ENCODE data around the gene DALRD3.

DALRD3 gene

DNA sequence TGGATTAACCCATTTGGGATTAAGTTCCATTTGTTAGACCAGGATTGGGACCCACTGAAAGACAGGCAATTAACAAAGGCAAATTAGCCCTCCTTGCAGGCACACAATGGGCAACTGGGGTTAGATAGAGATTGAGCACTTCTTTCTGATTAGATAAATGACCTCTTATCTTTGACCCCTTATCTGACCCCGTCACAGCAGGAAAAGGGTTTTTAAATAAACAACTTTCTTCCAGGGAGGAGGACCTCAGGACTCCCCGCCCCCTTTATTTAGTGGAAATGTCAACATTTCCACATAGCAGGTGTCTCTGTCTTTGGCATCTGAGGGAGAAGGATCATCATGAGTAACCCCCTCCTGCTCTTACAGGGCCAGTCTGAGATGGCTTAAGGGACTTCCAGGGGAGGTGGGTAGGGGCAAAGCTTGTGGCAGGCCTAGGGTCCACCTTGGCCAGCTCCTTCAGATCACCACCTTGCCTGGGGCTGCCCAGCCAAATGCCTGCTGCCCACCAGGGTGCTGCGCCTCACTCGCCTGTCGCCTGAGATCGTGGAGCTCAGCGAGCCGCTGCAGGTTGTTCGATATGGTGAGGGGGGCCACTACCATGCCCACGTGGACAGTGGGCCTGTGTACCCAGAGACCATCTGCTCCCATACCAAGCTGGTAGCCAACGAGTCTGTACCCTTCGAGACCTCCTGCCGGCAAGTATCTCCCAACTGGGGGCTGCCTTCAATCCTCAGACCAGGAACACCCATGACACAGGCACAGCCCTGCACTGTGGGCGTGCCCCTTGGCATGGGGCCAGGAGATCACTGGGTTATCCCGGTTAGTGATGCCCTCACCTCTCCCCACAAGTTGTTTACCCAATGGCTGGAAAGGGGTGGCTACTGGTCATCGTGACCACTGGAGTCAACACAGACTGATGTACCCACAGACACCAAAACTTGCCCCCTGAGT, 13.8 kb downstream of the DALRD3 start:
- no peak for DNase-seq

DNA sequence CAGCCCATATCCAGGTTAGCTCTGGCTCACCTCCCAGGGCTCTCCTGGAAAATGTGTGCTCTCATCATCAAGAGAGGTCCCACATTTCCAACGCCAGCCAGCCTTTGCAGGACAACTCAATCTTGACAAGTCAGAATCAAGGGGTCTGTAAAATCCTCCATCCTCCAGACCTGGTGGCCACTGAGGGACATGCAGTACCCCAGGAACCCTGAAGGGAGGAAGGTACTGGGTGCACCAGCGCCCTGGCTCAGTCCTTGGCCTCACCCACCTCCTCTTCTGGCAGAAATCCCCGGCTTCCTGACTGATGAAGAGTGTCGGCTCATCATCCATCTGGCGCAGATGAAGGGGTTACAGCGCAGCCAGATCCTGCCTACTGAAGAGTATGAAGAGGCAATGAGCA, 17.2 kb downstream of the DALRD3 start:
- no peak for DNase-seq

DNA sequence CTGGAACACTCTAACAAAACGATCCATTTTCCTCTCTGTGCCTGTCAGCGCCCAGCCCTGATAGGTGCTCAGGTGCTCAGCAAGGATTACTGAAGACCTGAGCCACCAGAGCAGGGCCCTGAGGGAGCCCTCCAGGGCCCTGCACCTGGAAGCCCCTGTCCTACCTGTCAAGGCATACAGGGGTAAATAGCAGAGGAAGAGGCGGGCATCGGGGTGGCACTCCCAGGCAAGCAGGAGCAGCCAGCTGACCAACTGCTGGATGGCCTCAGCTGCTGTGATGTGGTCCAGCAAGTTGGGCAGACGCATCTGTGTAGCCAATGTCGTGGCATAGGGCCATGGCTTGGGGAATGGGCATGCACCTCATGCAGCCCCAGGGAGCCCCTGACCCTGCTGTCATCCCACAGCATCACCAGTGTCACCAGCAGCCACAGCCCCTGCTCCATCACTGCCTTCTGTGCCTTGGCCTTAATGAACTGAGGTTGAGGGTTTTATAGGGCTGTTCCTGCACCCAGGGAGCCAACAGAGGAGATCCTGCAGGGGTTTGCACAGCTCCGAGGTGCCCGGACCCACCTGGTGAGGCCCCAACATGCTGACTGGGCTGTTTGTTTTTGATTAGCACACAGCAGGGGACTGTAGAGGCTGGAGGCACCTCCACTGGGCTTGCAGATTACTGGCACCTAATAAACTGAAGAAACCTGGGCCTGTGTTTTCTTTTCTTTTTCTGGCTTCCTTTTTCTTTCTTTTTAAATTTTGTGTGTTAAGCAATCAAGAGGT, 19.1 kb downstream of the DALRD3 start:
- DNase-seq: no peak

DNA sequence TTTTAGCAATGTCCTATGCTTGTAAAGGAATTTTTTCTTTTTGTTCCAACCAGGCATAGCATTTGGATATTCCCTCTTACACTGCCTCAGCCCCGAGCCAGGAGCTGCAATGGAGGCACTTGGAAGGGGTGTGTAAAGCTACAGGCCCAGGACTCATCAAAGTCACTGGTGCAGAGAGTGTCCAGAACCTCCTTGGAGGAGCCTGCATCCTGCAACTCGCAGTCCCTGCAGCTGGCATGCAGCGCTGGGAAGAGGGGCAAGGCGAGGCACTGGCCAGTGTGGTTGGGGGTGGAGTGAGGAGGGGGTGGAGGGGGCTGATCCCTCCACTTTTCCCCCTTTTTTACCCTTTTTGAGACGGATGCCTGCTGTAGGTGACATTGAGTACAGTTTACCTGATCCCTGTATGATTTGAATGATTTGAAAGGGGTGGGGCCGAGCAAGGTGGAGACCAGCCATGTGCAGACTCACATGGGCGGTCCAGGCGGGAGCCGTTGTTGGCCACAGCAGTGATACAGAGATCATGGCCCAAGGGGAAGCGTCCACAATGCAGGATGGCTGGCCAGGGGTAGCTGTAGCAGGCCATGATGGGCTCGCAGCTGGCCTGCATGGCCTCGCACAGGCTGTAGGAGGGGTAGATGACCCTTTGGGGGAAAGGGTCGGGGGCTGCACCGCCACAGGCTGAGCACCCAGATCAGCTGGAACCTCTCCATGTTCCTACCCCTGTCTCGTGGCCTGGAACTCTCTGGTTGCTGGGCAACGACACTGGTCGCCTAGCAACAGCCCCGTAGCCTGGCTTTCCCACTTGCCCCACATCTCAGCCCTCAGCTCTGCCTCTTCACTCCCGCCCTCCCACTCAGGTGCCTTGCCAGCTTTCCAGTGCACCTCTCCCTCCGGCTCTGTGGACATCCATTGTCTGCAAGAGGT, 20.4 kb downstream of the DALRD3 start:
- DNase-seq: no peak

DNA sequence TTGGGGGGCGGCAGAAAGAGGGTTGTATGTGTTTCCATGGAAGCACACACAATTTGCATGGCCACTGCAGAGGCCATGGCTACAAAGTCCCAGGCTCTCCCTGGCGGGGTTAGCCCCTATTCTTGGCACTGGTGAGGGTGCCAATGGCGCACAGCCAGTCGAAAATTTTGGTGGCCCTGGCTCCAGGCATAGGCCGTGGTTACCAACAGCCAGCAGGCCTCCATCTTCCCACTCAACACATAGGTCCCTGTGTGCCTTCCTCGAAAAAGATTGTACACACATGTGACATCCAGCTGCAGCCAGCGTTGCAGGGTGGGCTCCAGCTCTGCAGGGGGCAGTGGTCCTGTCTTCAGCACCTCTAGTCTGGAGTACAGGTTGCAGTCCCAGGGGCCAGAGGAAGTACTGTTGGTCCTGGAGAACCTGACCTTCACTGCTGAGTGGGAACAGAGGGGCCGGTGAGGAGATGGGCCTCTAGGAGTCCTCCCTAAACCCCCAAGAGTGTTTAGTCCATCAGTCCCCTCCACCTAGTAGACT, 21.2 kb downstream of the DALRD3 start:
- no peak for DNase-seq

DNA sequence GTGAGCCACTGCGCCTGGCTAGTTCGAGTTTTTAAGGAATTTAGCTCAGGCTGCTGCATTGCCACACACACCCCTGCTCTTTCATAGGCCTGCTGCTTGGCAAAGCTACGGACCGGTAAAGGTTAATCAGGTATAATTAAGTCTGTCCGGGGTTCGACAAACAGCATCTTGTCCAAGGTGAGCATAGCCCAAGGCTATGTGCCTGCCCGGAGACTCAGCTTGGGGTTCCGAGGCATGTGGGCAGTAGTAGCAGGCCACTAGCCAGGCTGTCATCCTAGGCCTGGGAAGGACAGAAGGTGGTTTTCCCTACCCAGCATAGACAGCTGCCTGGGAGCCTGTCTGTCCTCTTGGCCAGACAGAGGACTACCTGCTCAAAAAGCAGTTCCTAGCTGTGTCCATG, 21.7 kb downstream of the DALRD3 start:
- DNase-seq: no peak

DNA sequence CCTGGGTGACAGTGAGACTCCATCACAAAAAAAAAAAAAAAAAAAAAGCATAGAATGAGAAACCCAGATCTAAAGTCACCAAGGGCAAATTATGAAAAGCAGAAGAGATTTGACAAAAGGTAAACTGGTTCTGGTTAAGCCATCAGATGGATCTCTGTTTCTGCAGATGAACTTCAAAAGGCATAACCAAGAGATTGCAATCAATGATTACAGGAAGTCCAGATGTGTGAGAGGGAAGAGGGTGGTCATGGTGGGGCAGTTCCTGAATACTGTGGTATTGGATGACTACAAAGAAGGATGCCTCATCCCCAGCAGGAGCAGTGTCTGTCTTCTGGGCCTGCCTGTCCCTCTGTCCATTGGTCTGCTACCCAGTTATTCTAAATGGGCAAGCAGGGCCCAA, 24.5 kb downstream of the DALRD3 start:
- DNase-seq: no peak

DNA sequence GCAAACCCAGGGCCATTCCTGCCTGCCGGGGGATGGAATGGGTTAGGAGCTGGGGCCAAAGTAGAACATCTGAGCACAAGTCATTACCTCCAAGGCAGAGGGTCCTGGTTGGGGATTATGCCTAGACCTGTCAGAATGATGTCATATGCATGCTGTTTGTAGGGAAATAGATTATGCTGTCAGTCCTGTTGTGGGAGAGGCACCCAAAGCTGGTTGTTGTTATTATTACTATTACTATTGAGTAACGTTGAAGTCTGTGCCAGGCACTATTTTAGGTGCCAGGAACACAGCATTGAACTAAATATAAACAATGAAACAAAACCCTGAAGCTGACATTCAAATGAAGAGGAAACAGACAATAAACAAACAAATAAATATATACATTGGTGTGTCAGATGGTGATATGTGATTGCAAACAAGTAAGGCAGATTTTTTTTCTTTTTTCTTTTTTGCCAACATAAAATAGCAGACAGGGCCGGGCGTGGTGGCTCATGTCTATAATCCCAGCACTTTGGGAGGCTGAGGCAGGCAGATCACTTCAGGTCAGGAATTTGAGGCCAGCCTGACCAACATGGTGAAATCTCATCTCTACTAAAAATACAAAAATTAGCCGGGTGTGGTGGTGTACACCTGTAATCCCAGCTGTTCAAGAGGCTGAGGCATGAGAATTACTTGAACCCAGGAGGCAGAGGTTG, 26.4 kb downstream of the DALRD3 start:
- no peak for DNase-seq

DNA sequence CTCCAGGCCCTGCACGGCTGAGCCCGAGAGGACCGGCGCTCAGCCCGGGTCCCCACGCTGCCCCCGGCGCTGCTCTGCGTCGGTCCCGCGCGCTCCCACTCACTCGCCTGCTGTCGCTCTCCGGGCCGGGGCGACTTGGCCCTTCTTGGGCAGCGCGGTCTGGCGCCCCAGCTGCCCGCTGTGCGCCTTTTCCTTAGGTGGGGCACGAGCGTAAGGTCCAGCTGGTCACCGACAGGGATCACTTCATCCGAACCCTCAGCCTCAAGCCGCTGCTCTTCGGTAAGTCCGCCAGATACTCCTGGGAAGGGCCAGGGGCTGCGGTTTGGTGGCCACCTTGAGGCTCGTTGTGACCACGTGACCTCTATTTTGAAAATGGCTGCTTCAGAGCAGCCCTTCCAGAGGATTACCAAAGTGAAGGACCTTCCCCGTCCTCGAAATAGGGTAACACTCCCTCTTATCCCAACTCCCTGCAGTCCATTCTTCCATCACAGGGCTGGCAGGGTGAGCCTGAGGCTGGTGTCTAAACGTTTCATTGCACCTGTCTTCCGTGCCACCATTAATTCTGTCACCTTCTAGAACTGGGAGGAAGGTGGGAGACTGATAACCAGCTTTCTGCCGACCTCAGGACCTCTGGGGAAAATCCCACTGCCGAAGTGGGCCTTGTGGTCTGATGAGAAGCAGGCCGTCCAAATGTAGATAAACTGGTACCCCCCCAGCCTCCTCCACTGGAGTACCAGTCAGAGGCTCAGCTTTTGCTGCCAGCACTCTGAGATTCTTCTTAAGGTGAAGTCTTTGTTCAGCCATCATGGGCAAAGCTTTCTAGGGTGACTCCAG, 27.5 kb downstream of the DALRD3 start:
- DNase-seq: no peak

DNA sequence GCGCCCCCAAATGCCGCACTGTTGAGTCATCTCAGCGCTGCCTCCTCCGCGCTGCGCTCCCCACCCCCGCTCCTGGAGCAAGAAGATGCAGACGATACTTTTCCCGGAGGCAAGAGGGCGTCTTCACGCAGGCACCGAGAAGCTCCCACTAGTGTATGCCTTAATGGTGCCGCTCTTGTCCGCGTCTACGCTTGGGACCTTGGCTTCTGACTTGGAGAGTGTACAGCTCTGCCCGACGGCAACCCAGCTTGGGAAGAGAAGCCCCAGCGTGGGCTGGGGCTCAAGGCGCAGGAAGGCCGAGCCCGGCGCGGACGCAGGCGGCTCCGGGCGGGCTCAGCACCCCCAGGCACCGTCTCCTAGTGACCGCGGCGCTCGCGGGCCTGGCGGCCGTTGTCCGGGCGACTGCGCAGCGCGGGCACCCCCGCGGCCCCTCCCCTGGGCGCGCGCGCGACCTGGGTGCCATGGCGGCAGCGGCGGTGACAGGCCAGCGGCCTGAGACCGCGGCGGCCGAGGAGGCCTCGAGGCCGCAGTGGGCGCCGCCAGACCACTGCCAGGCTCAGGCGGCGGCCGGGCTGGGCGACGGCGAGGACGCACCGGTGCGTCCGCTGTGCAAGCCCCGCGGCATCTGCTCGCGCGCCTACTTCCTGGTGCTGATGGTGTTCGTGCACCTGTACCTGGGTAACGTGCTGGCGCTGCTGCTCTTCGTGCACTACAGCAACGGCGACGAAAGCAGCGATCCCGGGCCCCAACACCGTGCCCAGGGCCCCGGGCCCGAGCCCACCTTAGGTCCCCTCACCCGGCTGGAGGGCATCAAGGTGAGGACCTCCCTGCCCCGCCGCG, 28.4 kb downstream of the DALRD3 start, which contains the start of gene P4HTM:
P4HTM (plus strand) TSS at position 446 of the 840 bp plus-strand sequence; CDS start at position 462, 16 bp downstream.
- DNase-seq: peak; percentile 89

DNA sequence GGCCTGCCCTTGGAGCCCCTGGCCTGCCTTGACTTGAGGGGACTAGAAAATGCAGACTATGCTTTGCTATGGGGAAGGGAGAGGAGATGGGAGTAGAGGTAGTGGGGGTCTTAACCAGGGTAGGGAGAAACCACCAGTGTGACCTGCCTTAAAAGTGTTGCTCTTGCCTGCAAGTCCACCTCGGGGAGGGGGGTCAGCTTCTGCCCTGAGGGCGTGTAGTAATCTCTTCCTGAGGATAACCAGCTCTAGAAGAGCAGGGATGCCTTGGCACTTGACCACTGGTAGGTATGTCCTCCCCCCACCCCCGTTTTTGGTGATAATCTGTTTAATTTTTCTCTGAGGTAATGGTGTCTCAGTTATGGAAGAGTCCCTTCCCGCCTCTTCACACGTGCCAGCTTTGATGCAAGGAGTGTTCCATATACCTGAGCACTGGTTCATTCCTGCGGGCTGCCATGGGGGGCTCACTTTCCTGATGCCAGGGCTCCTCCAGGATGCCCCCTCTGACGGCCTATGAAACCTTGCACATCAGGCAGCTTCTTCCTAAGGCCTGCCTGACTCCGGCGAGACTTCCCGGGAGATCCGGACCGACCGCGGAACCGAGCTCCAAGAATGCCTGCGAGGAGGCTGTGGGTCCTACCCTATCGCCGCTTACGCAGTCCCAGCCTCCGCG, 29.1 kb downstream of the DALRD3 start:
- DNase-seq: no peak

DNA sequence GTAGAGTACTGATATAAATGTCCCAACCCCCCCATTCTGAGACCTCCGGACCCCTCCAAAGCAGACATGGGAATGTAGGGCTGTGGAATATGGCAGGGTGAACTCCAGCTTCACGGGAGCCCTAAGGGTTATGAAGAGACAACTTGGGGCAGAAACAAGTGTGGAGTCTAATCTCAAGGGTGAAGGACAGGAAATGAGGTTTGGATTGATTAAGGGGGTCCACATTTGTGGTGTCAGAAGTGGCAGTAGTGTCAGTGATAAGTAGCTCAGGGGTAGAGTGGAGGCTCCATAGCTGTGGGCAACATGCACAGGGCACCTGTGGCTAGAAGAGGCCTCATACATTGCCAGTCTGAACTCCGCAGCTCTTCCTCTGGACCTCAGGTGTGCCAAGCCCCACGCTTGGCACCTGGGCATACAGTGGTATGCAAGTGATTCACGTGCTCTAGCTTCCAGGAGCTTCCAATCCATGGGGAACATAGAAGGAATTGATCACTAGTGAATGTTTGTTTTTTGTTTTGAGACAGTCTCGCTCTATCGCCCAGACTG, 32.5 kb downstream of the DALRD3 start:
- DNase-seq: no peak

DNA sequence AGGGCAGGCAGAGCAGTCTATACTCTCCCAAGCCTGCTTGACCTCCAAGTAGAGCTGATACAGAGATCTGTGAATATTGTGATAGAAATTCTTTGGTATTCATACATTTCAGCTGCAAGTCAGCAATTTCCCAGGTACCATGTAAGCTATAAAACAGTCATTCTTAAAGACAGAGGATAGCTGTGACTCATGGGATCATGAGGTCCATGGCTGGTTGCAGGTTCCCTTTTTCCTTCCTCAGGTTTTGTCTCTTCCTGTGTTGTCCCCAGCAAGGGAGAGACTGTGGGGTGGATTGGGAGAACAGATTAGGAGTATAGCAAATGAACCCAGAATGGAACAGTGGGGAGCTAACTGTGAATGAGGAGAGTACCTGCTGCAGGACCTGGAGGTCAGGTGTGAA, 33.7 kb downstream of the DALRD3 start:
- no peak for DNase-seq

DNA sequence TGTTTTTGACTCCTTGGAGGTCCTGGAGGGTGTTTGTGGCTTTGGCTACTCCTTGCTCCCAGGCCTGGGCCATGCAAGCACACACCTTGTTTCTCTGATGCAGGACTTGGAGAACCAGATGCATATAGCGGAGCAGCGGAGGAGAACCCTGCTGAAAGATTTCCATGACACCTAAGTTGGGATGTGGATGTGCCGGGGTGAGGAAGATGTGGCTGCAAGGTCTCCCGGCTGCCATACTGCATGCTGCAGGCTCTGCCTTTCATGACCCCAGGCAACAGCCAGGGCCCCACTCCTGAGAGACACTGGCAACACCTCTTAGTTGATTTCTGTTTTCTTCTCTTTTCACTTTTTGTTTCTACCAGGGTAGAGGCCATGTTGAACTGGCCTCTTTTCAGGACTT, 35.3 kb downstream of the DALRD3 start:
- no peak for DNase-seq

DNA sequence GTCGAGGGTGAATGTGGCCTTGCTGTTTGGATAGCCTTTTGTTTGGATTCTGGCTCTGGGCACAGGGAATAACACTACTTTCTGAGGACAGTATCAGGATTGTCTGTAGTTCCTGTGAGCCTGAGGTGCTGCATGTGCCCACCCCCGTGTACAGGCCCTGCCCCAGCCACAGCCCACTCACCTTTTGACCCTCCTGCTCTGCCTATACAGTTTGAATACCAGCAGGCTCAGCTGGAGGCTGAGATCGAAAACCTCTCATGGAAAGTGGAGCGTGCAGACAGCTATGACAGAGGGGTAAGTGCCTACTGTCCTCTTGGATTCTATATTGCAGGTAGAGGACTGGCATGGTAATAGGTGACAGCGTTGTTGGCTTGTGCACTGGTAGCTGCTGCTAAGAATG, 35.7 kb downstream of the DALRD3 start:
- DNase-seq: no peak

DNA sequence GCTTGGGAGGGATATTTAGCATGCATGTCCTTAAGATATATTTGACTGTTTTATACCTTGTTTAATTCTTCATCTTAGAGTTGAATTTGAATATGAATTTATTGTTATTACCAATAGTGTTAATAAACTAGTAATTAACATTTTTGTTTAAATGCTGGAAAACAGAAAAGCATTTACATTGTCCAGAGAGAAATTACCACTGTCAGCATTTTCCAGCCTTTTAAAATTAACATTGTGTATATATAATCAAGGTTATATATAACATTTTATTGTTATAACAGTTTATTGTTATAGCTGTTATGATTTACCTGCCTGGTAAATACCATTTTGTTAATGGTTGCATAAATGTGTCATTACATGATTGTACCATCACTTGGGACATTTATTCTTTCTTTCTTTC, 36.4 kb downstream of the DALRD3 start:
- no peak for DNase-seq

DNA sequence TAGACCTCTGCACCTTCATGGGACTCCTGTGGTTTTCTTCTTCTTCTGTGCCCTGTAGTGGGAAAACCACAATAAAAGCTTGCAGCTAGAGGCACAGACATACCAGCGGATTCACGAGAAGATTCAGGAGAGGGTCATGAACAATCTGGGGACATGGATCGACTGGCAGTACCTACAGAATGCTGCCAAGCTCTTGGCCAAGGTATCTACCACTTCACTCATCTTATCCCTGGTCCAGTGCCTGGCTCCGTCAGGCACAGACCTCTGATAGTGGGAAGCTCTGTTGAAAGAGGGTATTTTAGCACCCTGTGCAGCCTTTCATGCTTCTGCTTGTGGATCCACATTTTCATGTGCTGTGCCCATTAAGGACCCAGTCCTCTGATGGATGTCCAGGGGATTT, 38.1 kb downstream of the DALRD3 start:
- no peak for DNase-seq

DNA sequence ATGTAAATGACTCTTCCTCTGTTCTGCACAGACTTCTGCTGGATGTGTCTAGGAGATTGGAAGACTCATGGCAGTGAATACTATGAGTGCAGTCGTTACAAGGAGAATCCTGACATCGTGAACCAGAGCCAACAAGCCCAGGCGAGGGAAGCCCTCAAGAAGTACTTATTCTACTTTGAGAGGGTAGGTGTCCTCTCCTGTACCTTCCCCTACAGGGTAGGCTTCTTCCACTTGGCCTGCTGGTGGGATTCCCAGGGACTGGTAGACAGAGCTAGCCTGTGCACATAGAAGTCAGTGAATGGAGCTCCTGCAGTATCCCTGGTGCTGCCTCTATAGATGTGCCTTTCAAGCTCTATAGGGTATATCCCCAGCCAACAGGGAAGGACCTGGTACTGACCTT, 38.9 kb downstream of the DALRD3 start:
- DNase-seq: no peak
